ENCODE measurements around the gene BSN.

GRCh38 chr3:49617390-49618013, 63.2 kb downstream of the BSN start:
- TF ChIP-seq CTCF (IDR thresholded peaks at IDR 0.05; ENCODE audit: low read length) (no peak), EZH2 (IDR thresholded peaks at IDR 0.05; ENCODE audit: borderline replicate concordance, low read length) (no peak)

All from OCI-LY1 (cell line).